Heart left ventricle (tissue), 16 donors: Measurements from ENCODE around the gene LHX2. TPM values are rescaled to one million over a fixed set of nuclear protein-coding genes. Genes with fewer than 3 reads are reported as not detected.

Experiments used
- ATAC-seq, 4 donors: fragments of 200-7000 bp; cut with Tn5 transposase; one replicate each; pipeline ENCODE4 v1.9.1; 2020 to 2022; ENCODE audit warnings: moderate library complexity in 4 of 4, mild to moderate bottlenecking in 3 of 4, moderate number of reproducible peaks in 1 of 4
- DNase-seq, 5 donors: peaks; one replicate each; pipeline ENCODE4 v3.0.0-alpha.2; 2020
- H3K27ac ChIP-seq, 12 donors: fragments of 200-600 bp; sonication (generic) in 4 of 12; one replicate each; pipeline versions ENCODE4 v1.5.0 to v1.8.0; 2016 to 2022; ENCODE audit warnings: mild to moderate bottlenecking in 2 of 12
- H3K27me3 ChIP-seq, 9 donors: fragments of 200-600 bp; sonication (generic) in 2 of 9; one replicate each; pipeline versions ENCODE4 v1.5.1 to v1.8.0; 2016 to 2022; ENCODE audit warnings: mild to moderate bottlenecking in 3 of 9
- H3K36me3 ChIP-seq, 9 donors: fragments of 200-600 bp; sonication (generic) in 2 of 9; one replicate each; pipeline versions ENCODE4 v1.5.0 to v1.8.0; 2018 to 2022; ENCODE audit warnings: mild to moderate bottlenecking in 2 of 9
- H3K4me1 ChIP-seq, 12 donors: fragments of 200-600 bp; sonication (generic) in 4 of 12; one replicate each; pipeline versions ENCODE4 v1.5.0 to v1.8.0; 2016 to 2022; ENCODE audit warnings: mild to moderate bottlenecking in 3 of 12
- H3K4me3 ChIP-seq, 12 donors: fragments of 200-600 bp; sonication (generic) in 4 of 12; one replicate each; pipeline versions ENCODE4 v1.5.0 to v1.8.0; 2017 to 2022; ENCODE audit warnings: mild to moderate bottlenecking in 9 of 12, moderate library complexity in 4 of 12
- H3K9me3 ChIP-seq, 12 donors: fragments of 200-600 bp; sonication (generic) in 4 of 12; one replicate each; pipeline versions ENCODE4 v1.5.0 to v1.8.0; 2016 to 2022; ENCODE audit warnings: mild to moderate bottlenecking in 1 of 12
- POLR2A ChIP-seq, 2 donors: fragments of 450-650 bp; IDR thresholded peaks; one replicate each; pipeline ENCODE4 v1.6.1; 2017; ENCODE audit warnings: antibody characterized with exemption in 2 of 2, mild to moderate bottlenecking in 2 of 2, moderate library complexity in 2 of 2
- WGBS, 4 donors: extraction: QIAGEN DNeasy Blood & Tissue Kit in 2 of 4; methylation state at CpG; one replicate each; pipeline versions ENCODE4 v1.1.5 to v1.1.7; 2013 to 2018; 5-methylcytosine and 5-hydroxymethylcytosine counted together
- intact Hi-C, 10 donors: fragments of 100-400 bp; cut with DNase I; formaldehyde crosslinking; loops; one replicate each; pipeline versions ENCODE4 v1.11.1 to v1.14.2; 2022
- polyA plus RNA-seq, 2 donors: library from polyadenylated mRNA; stranded (reverse); fragments of 200-250 nt; gene quantifications; one replicate each; pipeline ENCODE4 v1.2.3, GENCODE V29; 2013
- total RNA-seq, 9 donors: library from RNA; depleted of rRNA in 2 of 9; stranded (reverse); fragments of >200 nt in 2 of 9; fragmentation: NEBNext Ultra II Directional in 3 of 9; extraction: Animal tissue kit (Norgen Biotek cat#: 25700) in 3 of 9; gene quantifications; one replicate each; pipeline versions ENCODE4 v1.1.0 to v1.2.4, GENCODE V29; 2016 to 2023
- TF ChIP-seq, protein P1 (sequence below), 12 donors: fragments of 200-600 bp; sonication (generic) in 4 of 12; IDR thresholded peaks; one replicate each; pipeline versions ENCODE4 v1.5.0 to v1.8.0; 2018 to 2022; ENCODE audit warnings: antibody characterized with exemption in 12 of 12, mild to moderate bottlenecking in 5 of 12
- donor health status: ischemic (EF 13 %, LVEDD 7.1; RV severe dilation, severe dysfunction).
- donor health status: healthy with polysubstance abuse.
- donor health status: DM: no; HTN: yes; CAD: no.
- donor health status: DM: no; HTN: no; CAD: no.
- donor health status: ischemic (EF 25% LVEDD 6.9; RV normal size, moderate dysfunction).
- donor health status: ischemic (EF 25% LVEDD 5.7; RV mildly dilated, moderate dysfunction).
- donor health status: healthy.
- donor health status: DM: yes; HTN: yes; CAD: no.
- donor health status: ischemic (EF 35%, LVEDD 5.7; RV mildly dilated, moderate dysfunction).
- donor health status: nonischemic (EF 11% LVEDD 7.7; RV severe dilation, severe dysfunction).
- donor health status: DM: yes; HTN: yes; CAD: no.
- donor health status: PGD.
- donor health status: ischemic (EF 29% LVEDD 5.4; RV normal size, mild dysfunction).
- donor health status: nonischemic (EF 23%, LVEDD 6.1; RV moderate dilation, normal function).

The LHX2 gene
- total and polyA plus RNA-seq, 11 donors: 0.10 to 1.3 (median 0.28) TPM; not detected in 5

DNA sequence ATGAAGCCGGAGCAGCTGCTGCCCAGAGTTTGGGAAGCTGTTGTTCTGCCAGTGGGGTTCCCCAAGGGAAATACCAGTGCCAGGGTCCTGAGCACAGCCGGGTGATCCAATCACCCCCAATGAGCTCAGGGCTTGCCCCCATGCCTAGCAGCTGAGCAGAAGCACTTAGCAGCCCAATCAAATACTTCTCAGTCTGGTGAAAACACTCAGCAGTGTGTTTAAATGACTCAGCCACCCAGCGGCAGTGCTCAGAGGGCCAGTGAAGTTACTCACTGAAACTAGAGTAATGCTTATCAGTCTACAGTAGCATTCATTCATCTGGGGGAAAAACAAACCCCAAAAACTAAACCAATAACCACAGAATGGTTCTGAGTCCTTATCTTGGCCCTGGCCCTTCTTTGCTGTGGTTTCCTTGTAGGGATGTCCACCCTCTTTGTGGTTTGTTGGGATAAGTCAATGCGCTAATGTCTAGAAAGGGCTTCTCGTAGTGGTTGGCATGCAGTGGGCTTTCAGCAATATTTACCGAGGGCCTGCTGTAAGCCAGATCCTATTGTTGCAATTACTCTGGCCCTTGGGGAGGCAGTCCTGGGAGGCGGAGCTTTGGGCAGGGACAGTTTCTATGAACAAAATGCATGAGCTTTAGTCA lies 43.1 kb downstream of the LHX2 start:
- no peak for TF ChIP-seq POLR2A (IDR thresholded peaks at IDR 0.05)
- TF ChIP-seq, protein P1, sequence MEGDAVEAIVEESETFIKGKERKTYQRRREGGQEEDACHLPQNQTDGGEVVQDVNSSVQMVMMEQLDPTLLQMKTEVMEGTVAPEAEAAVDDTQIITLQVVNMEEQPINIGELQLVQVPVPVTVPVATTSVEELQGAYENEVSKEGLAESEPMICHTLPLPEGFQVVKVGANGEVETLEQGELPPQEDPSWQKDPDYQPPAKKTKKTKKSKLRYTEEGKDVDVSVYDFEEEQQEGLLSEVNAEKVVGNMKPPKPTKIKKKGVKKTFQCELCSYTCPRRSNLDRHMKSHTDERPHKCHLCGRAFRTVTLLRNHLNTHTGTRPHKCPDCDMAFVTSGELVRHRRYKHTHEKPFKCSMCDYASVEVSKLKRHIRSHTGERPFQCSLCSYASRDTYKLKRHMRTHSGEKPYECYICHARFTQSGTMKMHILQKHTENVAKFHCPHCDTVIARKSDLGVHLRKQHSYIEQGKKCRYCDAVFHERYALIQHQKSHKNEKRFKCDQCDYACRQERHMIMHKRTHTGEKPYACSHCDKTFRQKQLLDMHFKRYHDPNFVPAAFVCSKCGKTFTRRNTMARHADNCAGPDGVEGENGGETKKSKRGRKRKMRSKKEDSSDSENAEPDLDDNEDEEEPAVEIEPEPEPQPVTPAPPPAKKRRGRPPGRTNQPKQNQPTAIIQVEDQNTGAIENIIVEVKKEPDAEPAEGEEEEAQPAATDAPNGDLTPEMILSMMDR (IDR thresholded peaks at IDR 0.05): no peak
- WGBS, 4 donors: 61 to 83% (median 70%) methylated on average over 7 of the region's 7 CpGs
- no peak for DNase-seq
- Histone ChIP-seq H3K4me3 (no peak overlapping the region), H3K27me3 (peaks cover 0 to 15% (median 0%) of the 10 kb centered on the region in 9 donors), H3K9me3 (peaks cover 0 to 7% (median 0%) of the 10 kb centered on the region in 12 donors), H3K27ac (no peak overlapping the region), H3K4me1 (peaks cover 0 to 3% (median 0%) of the 10 kb centered on the region in 12 donors), H3K36me3 (no peaks in the 10 kb centered on the region)
- intact Hi-C loops: no loop called here
- no peak for ATAC-seq

DNA sequence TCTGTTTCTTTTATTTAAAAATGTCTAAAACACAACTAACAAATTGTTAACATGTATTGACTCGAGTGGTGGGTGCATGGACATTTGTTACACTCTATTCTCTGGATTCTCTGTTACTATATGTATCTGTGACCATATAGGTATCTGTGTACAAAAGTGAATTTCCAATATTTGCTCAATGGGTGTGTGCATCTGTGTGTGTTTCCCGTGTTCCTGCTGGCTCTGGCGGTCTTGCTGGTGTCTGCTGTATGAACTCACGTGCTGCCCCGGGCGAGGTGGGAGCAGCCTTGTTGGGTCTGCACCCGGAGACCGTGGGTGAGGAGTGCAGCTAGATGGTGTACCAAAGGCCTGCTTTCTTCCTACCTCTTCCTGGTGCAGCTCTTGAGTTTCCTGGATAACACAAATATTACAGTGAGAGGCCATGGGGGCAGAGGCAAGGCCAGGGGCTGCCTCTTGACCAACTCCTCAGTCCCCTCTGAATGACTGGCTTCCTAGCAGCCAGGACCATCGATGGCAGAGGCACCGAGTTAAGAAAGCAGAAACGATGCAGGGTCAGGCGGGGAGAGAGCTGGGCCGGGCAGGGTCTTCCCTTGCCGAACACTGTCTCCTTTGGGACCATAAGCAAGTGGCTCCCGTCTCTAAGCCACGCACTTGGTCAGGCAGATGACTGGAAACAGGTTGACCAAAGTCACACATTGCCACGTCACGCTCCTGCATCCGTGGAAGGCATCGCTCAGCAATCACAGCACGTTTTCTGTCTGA lies 49.5 kb downstream of the LHX2 start:
- H3K36me3 ChIP-seq: no peaks in the 10 kb centered on the region
- no peak for DNase-seq
- intact Hi-C loops: no loop called here
- H3K27ac ChIP-seq: no peak overlapping the region
- WGBS, 4 donors: 77 to 83% (median 80%) methylated on average over 19 to 21 of the region's 21 CpGs
- H3K9me3 ChIP-seq: no peaks in the 10 kb centered on the region
- peaks cover 0 to 12% (median 3%) of the 10 kb centered on the region in 9 donors for H3K27me3 ChIP-seq
- TF ChIP-seq, protein P1 (IDR thresholded peaks at IDR 0.05): no peak
- TF ChIP-seq POLR2A (IDR thresholded peaks at IDR 0.05): no peak
- no peaks in the 10 kb centered on the region for H3K4me1 ChIP-seq
- no peak overlapping the region for H3K4me3 ChIP-seq
- no peak for ATAC-seq

DNA sequence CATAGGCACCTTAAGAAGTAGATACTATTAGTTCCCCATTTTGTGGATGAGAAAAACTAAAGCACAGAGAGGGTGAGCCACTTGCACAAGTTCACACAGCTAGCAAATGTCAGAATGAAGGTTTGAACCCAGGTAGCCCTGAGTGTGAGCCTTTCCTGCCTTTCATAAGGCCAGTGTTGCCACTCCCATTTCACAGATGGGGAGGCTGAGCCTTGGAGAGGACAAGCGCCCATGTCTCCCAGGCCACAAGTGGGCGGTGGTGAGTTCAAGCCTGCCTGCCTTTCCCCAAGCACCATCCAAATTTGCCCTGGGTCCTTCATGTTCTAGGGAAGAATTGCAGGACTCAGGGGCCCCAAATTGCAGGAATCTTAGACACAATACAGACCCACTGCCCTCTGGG lies 50.6 kb downstream of the LHX2 start:
- peaks cover 0 to 12% (median 3%) of the 10 kb centered on the region in 9 donors for H3K27me3 ChIP-seq
- TF ChIP-seq POLR2A (IDR thresholded peaks at IDR 0.05): no peak
- TF ChIP-seq, protein P1 (IDR thresholded peaks at IDR 0.05): no peak
- H3K27ac ChIP-seq: no peak overlapping the region
- H3K4me1 ChIP-seq: no peaks in the 10 kb centered on the region
- no peak for ATAC-seq
- no peak for DNase-seq
- WGBS, 4 donors: 40 to 94% (median 90%) methylated on average over 1 to 2 of the region's 2 CpGs
- no peak overlapping the region for H3K4me3 ChIP-seq
- no peaks in the 10 kb centered on the region for H3K9me3 ChIP-seq
- intact Hi-C loops: no loop called here
- H3K36me3 ChIP-seq: no peaks in the 10 kb centered on the region

DNA sequence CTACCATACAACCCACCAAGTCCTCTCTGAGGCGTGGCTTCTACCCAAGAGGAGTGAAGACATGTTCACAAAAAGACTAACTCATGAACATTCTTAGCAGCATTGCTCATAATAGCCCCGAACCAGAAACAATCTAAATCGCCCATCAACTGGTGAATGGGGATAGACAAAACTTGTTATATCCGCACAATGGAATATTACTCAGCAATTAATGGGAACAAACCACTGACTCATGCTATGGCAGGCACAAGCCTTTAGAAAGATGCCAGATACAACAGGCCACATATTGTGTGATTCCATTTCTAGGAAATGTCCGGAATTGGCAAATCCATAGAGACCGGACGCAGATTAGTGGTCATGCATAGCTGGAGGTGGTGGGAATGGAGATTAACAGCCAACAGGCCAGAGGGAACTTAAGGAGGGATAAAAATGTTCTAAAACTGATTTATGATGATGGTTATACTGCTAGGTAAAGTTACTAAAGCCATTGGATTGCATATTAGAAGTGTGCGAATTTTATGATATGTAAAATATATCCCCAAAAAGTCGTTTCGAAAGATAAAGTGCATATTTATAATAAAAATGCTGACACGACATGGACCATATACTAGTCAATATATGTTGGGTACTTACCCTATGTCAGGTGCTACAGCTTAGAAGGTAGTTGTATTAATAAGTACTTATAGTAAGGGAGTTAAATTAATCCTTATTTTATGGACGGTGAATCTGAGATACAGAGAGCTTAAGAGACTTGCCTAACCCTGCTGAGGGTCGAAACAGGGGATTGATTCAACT lies 55.4 kb downstream of the LHX2 start:
- H3K27ac ChIP-seq: no peak overlapping the region
- no peaks in the 10 kb centered on the region for H3K9me3 ChIP-seq
- 88 to 91% (median 90%) methylated on average over 13 of the region's 13 CpGs for WGBS, 4 donors
- no peak for TF ChIP-seq POLR2A (IDR thresholded peaks at IDR 0.05)
- TF ChIP-seq, protein P1 (IDR thresholded peaks at IDR 0.05): no peak
- H3K27me3 ChIP-seq: peaks cover 0 to 11% (median 0%) of the 10 kb centered on the region in 9 donors
- intact Hi-C loops: no loop called here
- no peak overlapping the region for H3K4me3 ChIP-seq
- DNase-seq: no peak
- no peak for ATAC-seq
- no peaks in the 10 kb centered on the region for H3K36me3 ChIP-seq
- no peaks in the 10 kb centered on the region for H3K4me1 ChIP-seq
